Measurements from ENCODE around the gene TENM3. TPM values are rescaled to one million over a fixed set of nuclear protein-coding genes. Genes with fewer than 3 reads are reported as not detected.

TENM3 gene
- total and polyA plus RNA-seq, 2 donors (not counting 3 experiments of a cell fraction or from before 2014, with no cell fraction given), result 3.2 to 6.2 TPM

DNA sequence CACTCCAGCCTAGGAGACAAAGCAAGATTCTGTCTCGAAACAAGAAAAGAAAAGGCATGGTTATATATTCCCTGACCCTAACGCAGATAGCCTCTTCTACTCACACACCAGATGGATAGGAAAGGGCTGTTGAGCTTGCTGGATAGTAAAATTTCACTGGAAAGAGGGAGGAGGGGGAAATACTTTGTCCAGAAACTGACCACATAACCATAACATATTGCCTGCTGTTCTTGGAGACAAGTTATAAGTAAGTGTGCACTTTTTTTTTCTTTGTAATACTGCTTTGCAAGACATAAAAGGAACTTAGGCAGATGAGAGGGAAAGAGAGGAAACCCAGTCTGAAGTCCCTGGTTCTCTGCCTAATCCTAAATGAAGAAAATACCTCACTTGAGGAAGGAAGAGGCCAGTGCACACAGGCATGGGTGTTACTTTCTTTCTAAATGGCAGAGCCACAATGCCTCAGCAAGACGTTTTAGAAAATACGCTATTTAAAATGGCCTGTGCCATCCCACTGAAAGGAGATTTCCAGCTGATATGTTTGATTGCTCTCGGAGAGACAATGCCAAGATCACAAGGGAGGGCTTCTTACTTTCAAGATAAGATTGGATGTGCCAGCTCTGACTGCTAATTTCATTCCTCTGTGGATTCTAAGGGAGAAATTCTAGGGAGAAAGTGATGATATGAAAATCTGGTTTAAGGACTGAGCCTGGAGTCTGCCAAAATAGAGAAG, 533.3 kb downstream of the TENM3 start:
- Histone ChIP-seq H4K20me1 (replicated peaks; ENCODE audit: control insufficient read depth, extremely low read depth, insufficient read depth, low read length) (no peaks in the 10 kb centered on the region), H2AFZ (ENCODE audit: low read depth, low read length) (no peak overlapping the region), H3K9ac (replicated peaks; ENCODE audit: extremely low read depth, insufficient read depth, low read length) (no peak overlapping the region), H3K27ac (ENCODE audit: insufficient read depth, low read depth, low read length) (no peak overlapping the region), H3K36me3 (ENCODE audit: control insufficient read depth in 2 of 2, extremely low read depth in 1 of 2, insufficient read depth in 2 of 2, low read length in 2 of 2) (no peaks in the 10 kb centered on the region), H3K9me1 (replicated peaks; ENCODE audit: control insufficient read depth, extremely low read depth, insufficient read depth, low read length) (no peaks in the 10 kb centered on the region), H3K79me2 (ENCODE audit: control insufficient read depth, insufficient read depth, low read length) (no peaks in the 10 kb centered on the region), H3K4me2 (ENCODE audit: insufficient read depth, low read length) (no peak overlapping the region), H3K9me3 (replicated peaks; ENCODE audit: control insufficient read depth, insufficient read depth, low read length) (no peaks in the 10 kb centered on the region), H3K27me3 (ENCODE audit: control insufficient read depth in 2 of 2, insufficient read depth in 2 of 2, low read length in 2 of 2) (no peaks in the 10 kb centered on the region), H3K4me3 (replicated peaks in 1 of 3; ENCODE audit: insufficient read depth in 1 of 3, low read depth in 1 of 3, low read length in 3 of 3) (no peak overlapping the region), H3K4me1 (ENCODE audit: control insufficient read depth, extremely low read depth, insufficient read depth, low read length) (no peaks in the 10 kb centered on the region)
- ChIA-PET CTCF (interaction anchor here (1.2 kb wide), 1 partner anchor 13 kb away, joined by 3 read pairs; no protein-coding TSS in a partner anchor), POLR2A (no interaction called here)
- DNase-seq (ENCODE audit: low read depth, low spot score), result no peak
- TF ChIP-seq, protein P1, sequence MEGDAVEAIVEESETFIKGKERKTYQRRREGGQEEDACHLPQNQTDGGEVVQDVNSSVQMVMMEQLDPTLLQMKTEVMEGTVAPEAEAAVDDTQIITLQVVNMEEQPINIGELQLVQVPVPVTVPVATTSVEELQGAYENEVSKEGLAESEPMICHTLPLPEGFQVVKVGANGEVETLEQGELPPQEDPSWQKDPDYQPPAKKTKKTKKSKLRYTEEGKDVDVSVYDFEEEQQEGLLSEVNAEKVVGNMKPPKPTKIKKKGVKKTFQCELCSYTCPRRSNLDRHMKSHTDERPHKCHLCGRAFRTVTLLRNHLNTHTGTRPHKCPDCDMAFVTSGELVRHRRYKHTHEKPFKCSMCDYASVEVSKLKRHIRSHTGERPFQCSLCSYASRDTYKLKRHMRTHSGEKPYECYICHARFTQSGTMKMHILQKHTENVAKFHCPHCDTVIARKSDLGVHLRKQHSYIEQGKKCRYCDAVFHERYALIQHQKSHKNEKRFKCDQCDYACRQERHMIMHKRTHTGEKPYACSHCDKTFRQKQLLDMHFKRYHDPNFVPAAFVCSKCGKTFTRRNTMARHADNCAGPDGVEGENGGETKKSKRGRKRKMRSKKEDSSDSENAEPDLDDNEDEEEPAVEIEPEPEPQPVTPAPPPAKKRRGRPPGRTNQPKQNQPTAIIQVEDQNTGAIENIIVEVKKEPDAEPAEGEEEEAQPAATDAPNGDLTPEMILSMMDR (IDR thresholded peaks at IDR 0.05; ENCODE audit: extremely low read depth in 1 of 2, insufficient read depth in 1 of 2, low read depth in 1 of 2, low read length in 2 of 2), result no peak
- no peak for TF ChIP-seq GATA2 (IDR thresholded peaks at IDR 0.05; ENCODE audit: insufficient read depth, insufficient read length, low read depth, low read length)
- TF ChIP-seq FOS (IDR thresholded peaks at IDR 0.05; ENCODE audit: borderline replicate concordance, insufficient read depth, low read length), result no peak
- TF ChIP-seq MYC (IDR thresholded peaks at IDR 0.05; ENCODE audit: low read depth, low read length), result no peak
- TF ChIP-seq POLR2AphosphoS5 (IDR thresholded peaks at IDR 0.05; ENCODE audit: insufficient read depth, low read depth, low read length), result no peak
- no peak for TF ChIP-seq POLR2A (IDR thresholded peaks at IDR 0.05; ENCODE audit: low read depth, low read length)
- TF ChIP-seq EZH2 (IDR thresholded peaks at IDR 0.05; ENCODE audit: borderline replicate concordance, low read depth, low read length, severe bottlenecking), result no peak
- no peak for TF ChIP-seq JUN (IDR thresholded peaks at IDR 0.05; ENCODE audit: borderline replicate concordance, insufficient read depth, insufficient read length, low read depth)
- TF ChIP-seq, protein P2, sequence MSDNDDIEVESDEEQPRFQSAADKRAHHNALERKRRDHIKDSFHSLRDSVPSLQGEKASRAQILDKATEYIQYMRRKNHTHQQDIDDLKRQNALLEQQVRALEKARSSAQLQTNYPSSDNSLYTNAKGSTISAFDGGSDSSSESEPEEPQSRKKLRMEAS (IDR thresholded peaks at IDR 0.05; ENCODE audit: insufficient read depth, insufficient read length), result no peak
- BruUV-seq (replicated peaks), result no TSS peak
- intact Hi-C loops (cut with micrococcal nuclease), result no loop called here
- FAIRE-seq, result no peak
- dilution Hi-C loops (cut with MboI; ENCODE audit: extremely low pct_ligation_motif_present, low sequenced_read_pairs), result no loop called here
